GM13977 (cell line): ENCODE results near the gene RAB14.

Experiments
- DNase-seq: peaks from one replicate; pipeline ENCODE4 v3.0.0; 2012; ENCODE audit warnings: low spot score
- CTCF ChIP-seq: IDR thresholded peaks from 2 replicates; pipeline ENCODE4 v1.5.1; 2012; ENCODE audit warnings: mild to moderate bottlenecking, control low read depth; ENCODE audit not compliant: insufficient read depth; ENCODE audit errors: extremely low read depth, missing control alignments
- in situ Hi-C: fragments of 300-500 bp; cut with MboI; formaldehyde crosslinking; loops from one replicate; pipeline ENCODE4 v1.12.0; 2022; ENCODE audit warnings: low sequenced_read_pairs, low pct_unique_long_range_greater_than_20kb, mixed read lengths, inconsistent platforms; ENCODE audit not compliant: unreplicated experiment

RAB14 gene

GRCh38 chr9:121232251-121232650 is 30.6 kb upstream of the RAB14 start:
- DNase-seq: no peak
- in situ Hi-C loops: no loop called here
- no peak for TF ChIP-seq CTCF

GRCh38 chr9:121230256-121230655 is 28.6 kb upstream of the RAB14 start:
- in situ Hi-C loops: no loop called here
- TF ChIP-seq CTCF: no peak
- DNase-seq: no peak

GRCh38 chr9:121227862-121228261 is 26.2 kb upstream of the RAB14 start:
- no peak for DNase-seq
- in situ Hi-C loops: no loop called here
- TF ChIP-seq CTCF: no peak

- no peak for TF ChIP-seq CTCF
- in situ Hi-C loops: no loop called here
- DNase-seq: no peak
These were observed 24.5 kb upstream of the RAB14 start for GRCh38 chr9:121226175-121226574.

- in situ Hi-C loops: no loop called here
These were observed 23.6 kb upstream of the RAB14 start for GRCh38 chr9:121225240-121225639.

GRCh38 chr9:121222524-121223171 is 21.0 kb upstream of the RAB14 start:
- no peak for DNase-seq
- in situ Hi-C loops: no loop called here
- peak; percentile 42 for TF ChIP-seq CTCF

More at GRCh38 chr9:121225240-121225639, 23.6 kb upstream of the RAB14 start:
- DNase-seq: no peak
- TF ChIP-seq CTCF: no peak
